Endothelial cell of umbilical vein (primary cell): Measurements from ENCODE around the gene C1orf174. TPM values are rescaled to one million over a fixed set of nuclear protein-coding genes. Genes with fewer than 3 reads are reported as not detected.

Experiments
- BruUV-seq: library from RNA; stranded (reverse); fragments of 400-500 nt; replicated peaks from 2 replicates; lab custom pipeline; 2021; lab: Mats Ljungman, UMichigan
- CTCF ChIA-PET: fragments of 300-600, 350-600 bp; sonication (Branson Sonifier 250); formaldehyde crosslinking; loops from one replicate; lab custom pipeline; 2021; ENCODE audit warnings: antibody characterized with exemption, inconsistent platforms; lab: Charles Lee
- POLR2A ChIA-PET: fragments of 300-600, 350-600 bp; sonication (Branson Sonifier 250); formaldehyde crosslinking; loops from one replicate; lab custom pipeline; 2021; ENCODE audit warnings: antibody characterized with exemption, inconsistent platforms; lab: Charles Lee
- DNase-seq: peaks from one replicate; pipeline ENCODE4 v3.0.0-alpha.2; 2011; ENCODE audit warnings: low read depth, low spot score
- FAIRE-seq: peaks from 2 replicates; lab custom pipeline; 2011; peaks lifted over from hg19 to GRCh38; lab: Jason Lieb, UNC
- H2AFZ ChIP-seq: 2 replicates; pipeline ENCODE4 v1.6.0; 2012; ENCODE audit warnings: low read depth, low read length, control low read depth, inconsistent platforms
- H3K27ac ChIP-seq: 2 replicates; pipeline ENCODE4 v1.5.1; 2011; ENCODE audit warnings: low read depth, mild to moderate bottlenecking, control low read depth, low read length, moderate library complexity; ENCODE audit not compliant: insufficient read depth
- H3K27me3 ChIP-seq, 2 experiments: 2 replicates each; pipeline versions ENCODE4 v1.6.0 to v1.6.1; 2011; ENCODE audit warnings: low read length in 2 of 2, mixed read lengths in 1 of 2; ENCODE audit not compliant: control insufficient read depth in 2 of 2, insufficient read depth in 2 of 2
- H3K36me3 ChIP-seq, 2 experiments: 2 replicates in 1 of 2; 3 replicates in 1 of 2; pipeline ENCODE4 v1.5.1; 2011; ENCODE audit warnings: low read length in 2 of 2, mild to moderate bottlenecking in 1 of 2, moderate library complexity in 1 of 2; ENCODE audit not compliant: control insufficient read depth in 2 of 2, insufficient read depth in 2 of 2; ENCODE audit errors: extremely low read depth in 1 of 2
- H3K4me1 ChIP-seq: 3 replicates; pipeline ENCODE4 v1.5.1; 2011; ENCODE audit warnings: mild to moderate bottlenecking, low read length; ENCODE audit not compliant: control insufficient read depth, insufficient read depth; ENCODE audit errors: extremely low read depth
- H3K4me2 ChIP-seq: 2 replicates; pipeline ENCODE4 v1.6.1; 2011; ENCODE audit warnings: low read length, control low read depth, mixed read lengths; ENCODE audit not compliant: insufficient read depth
- H3K4me3 ChIP-seq, 3 experiments: fragments of 200-600 bp in 1 of 3; sonication (generic), shearing (Covaris generic) in 1 of 3; replicated peaks in 1 of 3; 2 replicates each; pipeline ENCODE4 v1.5.1; 2011 to 2016; ENCODE audit warnings: control low read depth in 3 of 3, low read length in 3 of 3, mild to moderate bottlenecking in 2 of 3, inconsistent platforms in 1 of 3, low read depth in 1 of 3, moderate library complexity in 1 of 3; ENCODE audit not compliant: insufficient read depth in 1 of 3
- H3K79me2 ChIP-seq: 2 replicates; pipeline ENCODE4 v1.6.0; 2012; ENCODE audit warnings: low read length, inconsistent platforms; ENCODE audit not compliant: control insufficient read depth, insufficient read depth
- H3K9ac ChIP-seq: replicated peaks from 2 replicates; pipeline ENCODE3; 2011; ENCODE audit warnings: low read length, control low read depth; ENCODE audit not compliant: insufficient read depth; ENCODE audit errors: extremely low read depth
- H3K9me1 ChIP-seq: replicated peaks from 3 replicates; pipeline ENCODE4 v1.6.0; 2011; ENCODE audit warnings: mild to moderate bottlenecking, low read length; ENCODE audit not compliant: control insufficient read depth, insufficient read depth; ENCODE audit errors: extremely low read depth
- H3K9me3 ChIP-seq: replicated peaks from 2 replicates; pipeline ENCODE4 v1.5.1; 2012; ENCODE audit warnings: low read length, inconsistent platforms; ENCODE audit not compliant: control insufficient read depth, insufficient read depth
- H4K20me1 ChIP-seq: replicated peaks from 2 replicates; pipeline ENCODE3; 2011; ENCODE audit warnings: mild to moderate bottlenecking, low read length; ENCODE audit not compliant: control insufficient read depth, insufficient read depth; ENCODE audit errors: extremely low read depth
- CTCF ChIP-seq, 2 donors: IDR thresholded peaks; 1 replicate in 1 of 2; 2 replicates in 1 of 2; pipeline ENCODE4 v1.5.1; 2011; ENCODE audit warnings: low read length in 2 of 2, mild to moderate bottlenecking in 2 of 2, moderate library complexity in 2 of 2, control low read depth in 1 of 2, inconsistent platforms in 1 of 2, low read depth in 1 of 2; ENCODE audit not compliant: insufficient read depth in 1 of 2; ENCODE audit errors: extremely low read depth in 1 of 2
- EZH2 ChIP-seq: IDR thresholded peaks from 2 replicates; pipeline ENCODE4 v1.6.1; 2012; ENCODE audit warnings: borderline replicate concordance, low read depth, mild to moderate bottlenecking, moderate library complexity, low read length, inconsistent platforms; ENCODE audit not compliant: severe bottlenecking
- FOS ChIP-seq: IDR thresholded peaks from 2 replicates; pipeline ENCODE4 v1.6.1; 2011; ENCODE audit warnings: mild to moderate bottlenecking, low read length, moderate library complexity, borderline replicate concordance; ENCODE audit not compliant: insufficient read depth
- GATA2 ChIP-seq: IDR thresholded peaks from 2 replicates; pipeline ENCODE4 v1.7.0; 2011; ENCODE audit warnings: low read depth, mild to moderate bottlenecking, moderate library complexity, mixed read lengths, low read length; ENCODE audit not compliant: insufficient read length, insufficient read depth
- JUN ChIP-seq: IDR thresholded peaks from 2 replicates; pipeline ENCODE4 v1.6.1; 2011; ENCODE audit warnings: borderline replicate concordance, low read depth; ENCODE audit not compliant: insufficient read length, insufficient read depth
- MAX ChIP-seq: IDR thresholded peaks from 2 replicates; pipeline ENCODE4 v1.6.1; 2011; ENCODE audit not compliant: insufficient read depth, insufficient read length
- MYC ChIP-seq: IDR thresholded peaks from one replicate; pipeline ENCODE4 v1.6.1; 2011; ENCODE audit warnings: mild to moderate bottlenecking, low read depth, low read length
- POLR2A ChIP-seq: IDR thresholded peaks from 2 replicates; pipeline ENCODE4 v1.6.1; 2012; ENCODE audit warnings: low read depth, mild to moderate bottlenecking, control low read depth, low read length
- POLR2AphosphoS5 ChIP-seq: IDR thresholded peaks from 2 replicates; pipeline ENCODE4 v1.6.1; 2012; ENCODE audit warnings: low read depth, mild to moderate bottlenecking, control low read depth, low read length, moderate library complexity; ENCODE audit not compliant: insufficient read depth
- dilution Hi-C: fragments of 300-500 bp; cut with MboI; formaldehyde crosslinking; loops from one replicate; pipeline ENCODE4 v1.15.0; 2019; ENCODE audit warnings: low sequenced_read_pairs; ENCODE audit not compliant: extremely low pct_ligation_motif_present
- intact Hi-C: fragments of 100-400 bp; cut with micrococcal nuclease; formaldehyde crosslinking; loops from one replicate; pipeline ENCODE4 v1.10.0; 2022
- polyA plus RNA-seq, 4 experiments: library from polyadenylated mRNA; depleted of rRNA in 3 of 4; stranded (reverse) in 3 of 4; unstranded in 1 of 4; fragments of >200 nt; gene quantifications; 2 replicates each; pipeline versions ENCODE4 v1.2.1 to v1.2.3, GENCODE V29; 2011 to 2012; ENCODE audit warnings: missing spikeins in 1 of 4
- total RNA-seq: library from RNA; stranded (reverse); gene quantifications from 2 replicates; pipeline ENCODE4 v1.2.3, GENCODE V29; 2021

Gene C1orf174
- total and polyA plus RNA-seq, 2 donors (not counting 3 experiments of a cell fraction or from before 2014, with no cell fraction given): 28.0 to 31.7 TPM

GRCh38 chr1:3881193-3881480 is 18.9 kb downstream of the C1orf174 start:
- BruUV-seq: no TSS peak
- H4K20me1 ChIP-seq: no peaks in the 10 kb centered on the region
- no peak overlapping the region for H3K9ac ChIP-seq
- H3K9me1 ChIP-seq: no peaks in the 10 kb centered on the region
- intact Hi-C loops (no loop called here), dilution Hi-C loops (no loop called here)
- ChIA-PET CTCF (interaction anchor here (1.0 kb wide), 1 partner anchor 10 kb away, joined by 3 read pairs; no protein-coding TSS in a partner anchor), POLR2A (no interaction called here)
- DNase-seq (no peak), FAIRE-seq (no peak)
- H3K79me2 ChIP-seq: no peaks in the 10 kb centered on the region
- H3K27me3 ChIP-seq: no peaks in the 10 kb centered on the region
- H3K4me1 ChIP-seq: no peaks in the 10 kb centered on the region
- H3K36me3 ChIP-seq: peaks cover 0 to 5% of the 10 kb centered on the region in 2 experiments
- TF ChIP-seq POLR2AphosphoS5: no peak
- no peak overlapping the region for H3K4me2 ChIP-seq
- no peak overlapping the region for H3K4me3 ChIP-seq
- H3K27ac ChIP-seq: no peak overlapping the region
- H2AFZ ChIP-seq: no peak overlapping the region
- H3K9me3 ChIP-seq: peaks cover 4% of the 10 kb centered on the region

- Histone ChIP-seq H3K27ac (no peak overlapping the region), H4K20me1 (no peaks in the 10 kb centered on the region), H3K4me2 (no peak overlapping the region), H3K9ac (no peak overlapping the region), H3K4me1 (no peaks in the 10 kb centered on the region), H2AFZ (no peak overlapping the region), H3K79me2 (no peaks in the 10 kb centered on the region), H3K9me3 (peaks cover 4% of the 10 kb centered on the region), H3K9me1 (no peaks in the 10 kb centered on the region), H3K27me3 (no peaks in the 10 kb centered on the region), H3K36me3 (peaks cover 0 to 3% of the 10 kb centered on the region in 2 experiments), H3K4me3 (no peak overlapping the region)
- intact Hi-C loops: no loop called here
- POLR2A ChIA-PET: no interaction called here
- no peak for DNase-seq
- FAIRE-seq: no peak
- CTCF ChIA-PET: interaction anchor here (1.0 to 1.2 kb wide), 2 partner anchors 10 to 23 kb away, joined by 3 read pairs; no protein-coding TSS in a partner anchor
- TF ChIP-seq FOS: no peak
- TF ChIP-seq POLR2A: no peak
- TF ChIP-seq CTCF (IDR thresholded peaks at IDR 0.05; ENCODE audit: extremely low read depth in 1 of 2, insufficient read depth in 1 of 2, low read depth in 1 of 2, low read length in 2 of 2): no peak
- no peak for TF ChIP-seq EZH2
- TF ChIP-seq MYC: no peak
- TF ChIP-seq GATA2: no peak
- TF ChIP-seq JUN: no peak
- TF ChIP-seq POLR2AphosphoS5: no peak
- no peak for TF ChIP-seq MAX
- dilution Hi-C loops: no loop called here
- BruUV-seq: no TSS peak
These were observed 19.5 kb downstream of the C1orf174 start for GRCh38 chr1:3880429-3881192.
